Stimulated activated naive CD4-positive, alpha-beta T cell treated with Interleukin-2 at 50 U/mL for 16 hours (primary cell): ENCODE measurements around the gene GPR3.
"Not testable (repeated sequence)": the region's sequence is repeated elsewhere in the genome, so short reads cannot be mapped to it uniquely, and the experiment has no call there.

Experiments used
- DNase-seq: peaks from one replicate; lab custom pipeline; 2025; lab: John Stamatoyannopoulos, UW

The GPR3 gene

DNA sequence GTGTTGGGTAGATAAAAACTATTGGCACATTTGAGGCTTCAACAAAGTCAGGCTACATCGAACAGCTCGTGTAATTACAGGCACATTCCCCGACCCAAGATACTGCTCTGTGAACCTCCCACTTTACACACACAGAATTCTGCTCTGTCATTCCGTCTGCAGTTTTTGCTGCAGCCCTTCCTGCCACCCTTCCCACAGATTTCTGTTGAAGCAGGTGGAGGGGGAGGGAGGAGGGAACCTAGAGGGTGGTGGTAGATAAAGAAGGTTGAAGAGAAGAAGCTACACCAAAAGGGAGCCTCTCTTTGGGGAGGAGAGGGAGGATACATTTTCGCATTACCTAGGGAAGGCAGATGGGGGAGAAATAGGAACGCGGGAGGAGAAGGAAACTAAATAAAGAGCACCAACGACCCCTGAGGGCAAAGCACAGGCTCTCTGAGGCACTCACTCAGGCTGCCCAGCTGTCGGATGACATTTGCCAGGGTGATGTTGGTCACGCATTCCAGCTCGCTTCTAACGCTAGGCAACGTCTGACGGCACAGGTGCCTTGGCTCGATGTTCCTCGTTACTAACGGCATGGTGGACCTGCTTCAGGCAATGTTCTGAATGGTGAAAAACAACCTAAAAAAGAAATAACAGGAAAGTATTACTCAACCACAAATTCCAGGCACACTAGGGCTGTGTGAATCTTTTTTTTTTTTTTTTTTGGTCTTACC, 36.0 kb downstream of the GPR3 start:
- peak; percentile 19 for DNase-seq

GRCh38 chr1:27429029-27429425, 36.6 kb downstream of the GPR3 start:
- no peak for DNase-seq

- DNase-seq: no peak
Observed at GRCh38 chr1:27430903-27431600, 38.6 kb downstream of the GPR3 start.

GRCh38 chr1:27431601-27431940, 39.1 kb downstream of the GPR3 start:
- DNase-seq: no peak

DNA sequence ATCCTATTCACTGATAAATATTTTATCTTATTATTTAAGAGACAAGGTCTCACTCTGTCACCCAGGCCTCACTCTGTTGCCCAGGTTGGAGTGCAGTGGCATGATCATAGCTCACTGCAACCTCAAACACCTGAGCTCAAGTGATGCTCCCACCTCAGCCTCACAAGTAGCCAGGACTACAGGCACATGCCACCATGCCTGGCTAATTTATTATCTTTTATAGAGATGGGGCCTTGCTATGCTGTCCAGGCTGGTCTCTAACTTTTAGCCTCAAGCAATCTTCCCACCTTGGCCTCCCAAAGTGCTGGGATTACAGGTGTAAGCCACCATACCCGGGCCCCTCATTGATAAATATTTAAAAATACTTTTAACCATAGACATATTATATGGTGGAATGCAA, 40.3 kb downstream of the GPR3 start:
- not testable (repeated sequence) for DNase-seq

GRCh38 chr1:27433706-27434105, 41.3 kb downstream of the GPR3 start:
- DNase-seq: no peak

- DNase-seq: no peak
Observed at GRCh38 chr1:27435566-27436203, 43.3 kb downstream of the GPR3 start.

DNA sequence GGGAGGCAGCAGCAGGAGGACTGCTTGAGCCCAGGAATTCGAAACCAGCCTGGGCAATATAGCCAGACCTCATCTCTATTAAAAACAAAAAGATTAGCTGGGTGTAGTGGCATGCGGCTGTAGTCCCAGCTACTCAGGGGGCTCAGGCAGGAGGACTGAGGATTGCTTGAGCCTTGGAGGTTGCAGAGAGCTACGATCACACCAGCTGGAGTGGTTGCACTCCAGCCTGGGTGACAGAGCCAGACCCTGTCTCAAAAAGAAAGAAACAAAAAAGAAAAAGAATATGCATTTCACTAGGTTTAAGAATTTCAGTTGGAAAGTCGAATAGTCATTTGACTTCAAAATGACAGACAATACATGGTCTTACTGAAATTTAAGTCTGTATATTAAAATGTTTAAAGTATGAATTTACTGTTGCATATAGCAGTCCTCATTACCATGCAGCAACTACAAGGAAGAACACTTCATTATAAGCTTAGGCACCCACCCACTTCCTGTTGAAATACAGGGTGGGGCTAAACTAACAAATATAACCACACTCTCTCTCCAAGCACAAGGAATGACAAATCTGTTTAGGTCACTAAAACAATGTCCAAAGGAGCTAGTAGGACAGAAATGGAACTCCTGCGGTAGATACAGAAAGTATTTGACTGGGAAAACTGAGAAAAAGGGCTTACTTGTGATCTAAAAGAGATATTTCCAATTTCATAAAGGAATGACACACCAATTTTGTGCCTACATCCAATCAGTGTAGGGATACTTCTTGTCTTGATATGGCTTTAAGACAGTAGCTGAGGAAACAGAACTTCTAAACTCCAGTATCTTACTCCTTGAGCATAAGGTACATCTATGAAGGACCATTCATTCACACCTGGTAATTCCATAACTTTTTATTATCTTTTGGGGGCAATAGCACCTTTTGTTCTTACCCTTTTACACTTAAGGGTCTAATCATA, 44.1 kb downstream of the GPR3 start:
- no peak for DNase-seq

DNA sequence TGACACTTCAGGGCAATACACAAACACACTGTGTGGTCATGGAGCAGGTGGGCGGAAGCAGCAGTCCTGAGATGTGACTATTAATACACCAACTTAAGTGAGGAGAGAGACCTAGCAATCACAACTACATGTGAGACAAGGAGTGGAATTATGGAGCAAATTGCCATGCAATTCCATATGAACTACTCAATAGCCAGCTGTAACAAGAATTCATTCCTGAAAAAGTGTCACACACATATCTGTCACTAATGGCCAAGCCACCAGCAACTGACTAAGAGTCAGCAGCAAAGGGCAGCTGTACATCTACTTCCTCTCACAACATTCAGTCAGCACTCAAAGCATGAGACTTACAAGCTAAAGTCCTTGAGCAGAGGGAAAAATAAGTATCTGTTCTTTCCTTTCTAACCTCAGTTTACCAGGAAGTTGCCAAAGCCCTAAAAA, 46.2 kb downstream of the GPR3 start:
- DNase-seq: no peak

- DNase-seq: no peak
Observed at GRCh38 chr1:27439150-27439549, 46.7 kb downstream of the GPR3 start.

- no peak for DNase-seq
Observed at GRCh38 chr1:27444632-27445031, 52.2 kb downstream of the GPR3 start.
